PC-3 (cell line): ENCODE data around the gene IFNGR1. TPM values are rescaled to one million over a fixed set of nuclear protein-coding genes. Genes with fewer than 3 reads are reported as not detected.

Experiments
- ATAC-seq: fragments of 200-7000 bp; cut with Tn5 transposase; 2 replicates; pipeline ENCODE4 v1.9.1; 2020; ENCODE audit warnings: mild to moderate bottlenecking, moderate library complexity
- BruUV-seq: library from RNA; stranded (reverse); fragments of 400-500 nt; replicated peaks from 2 replicates; lab custom pipeline; 2021; lab: Mats Ljungman, UMichigan
- CTCF ChIA-PET: fragments of 300-600 bp; sonication (Branson Sonifier 250); formaldehyde crosslinking; loops from one replicate; lab custom pipeline; 2022; ENCODE audit warnings: antibody characterized with exemption; lab: Charles Lee
- POLR2A ChIA-PET: fragments of 300-600 bp; sonication (Branson Sonifier 250); formaldehyde crosslinking; loops from one replicate; lab custom pipeline; 2022; ENCODE audit warnings: antibody characterized with exemption; ENCODE audit not compliant: unreplicated experiment; lab: Charles Lee
- DNase-seq: peaks from one replicate; pipeline ENCODE4 v3.0.0-alpha.2; 2015
- H2AFZ ChIP-seq: fragments of 300-600 bp; sonication (generic); 2 replicates; pipeline ENCODE4 v1.6.0; 2016; ENCODE audit warnings: antibody characterized with exemption, low read length
- H3F3A ChIP-seq: fragments of 300-600 bp; sonication (generic); one replicate; pipeline ENCODE4 v1.6.0; 2017; ENCODE audit warnings: antibody characterized with exemption, low read length, control low read depth, mild to moderate bottlenecking; ENCODE audit not compliant: unreplicated experiment
- H3K27ac ChIP-seq: fragments of 300-600 bp; sonication (generic); 2 replicates; pipeline ENCODE4 v1.5.1; 2016; ENCODE audit warnings: mild to moderate bottlenecking, low read length
- H3K27me3 ChIP-seq: fragments of 300-600 bp; sonication (generic); 2 replicates; pipeline ENCODE4 v1.6.1; 2016; ENCODE audit warnings: low read length, mixed read lengths
- H3K36me3 ChIP-seq: fragments of 300-600 bp; sonication (generic); 2 replicates; pipeline ENCODE4 v1.6.1; 2016; ENCODE audit warnings: low read depth, mixed run types, low read length, mixed read lengths
- H3K4me1 ChIP-seq: fragments of 300-600 bp; sonication (generic); 2 replicates; pipeline ENCODE4 v1.5.1; 2016; ENCODE audit warnings: low read length; ENCODE audit not compliant: insufficient read depth
- H3K4me2 ChIP-seq: fragments of 300-600 bp; sonication (generic); 2 replicates; pipeline ENCODE4 v1.6.0; 2016; ENCODE audit warnings: low read length
- H3K4me3 ChIP-seq: fragments of 300-600 bp; sonication (generic); 2 replicates; pipeline ENCODE4 v1.5.1; 2016; ENCODE audit warnings: mild to moderate bottlenecking, low read length, mixed read lengths
- H3K79me2 ChIP-seq: fragments of 300-600 bp; sonication (generic); 2 replicates; pipeline ENCODE4 v1.6.1; 2017; ENCODE audit warnings: low read length, mixed read lengths
- H3K9ac ChIP-seq: fragments of 300-600 bp; sonication (generic); 2 replicates; pipeline ENCODE4 v1.6.0; 2016; ENCODE audit warnings: mild to moderate bottlenecking, low read length
- H3K9me2 ChIP-seq: fragments of 300-600 bp; sonication (generic); replicated peaks from 2 replicates; pipeline ENCODE4 v1.6.1; 2016; ENCODE audit warnings: mixed run types, low read length, mixed read lengths
- H3K9me3 ChIP-seq: fragments of 300-600 bp; sonication (generic); 2 replicates; pipeline ENCODE4 v1.6.1; 2016; ENCODE audit warnings: low read length, mixed read lengths
- H4K20me1 ChIP-seq: fragments of 300-600 bp; sonication (generic); 2 replicates; pipeline ENCODE4 v1.6.1; 2016; ENCODE audit warnings: low read length, mixed read lengths
- EZH2 ChIP-seq: fragments of 300-600 bp; sonication (generic); IDR thresholded peaks from one replicate; pipeline ENCODE4 v1.6.1; 2017; ENCODE audit warnings: antibody characterized with exemption, mild to moderate bottlenecking, low read length; ENCODE audit not compliant: unreplicated experiment
- EZH2phosphoT487 ChIP-seq: fragments of 300-600 bp; sonication (generic); IDR thresholded peaks from 2 replicates; pipeline ENCODE4 v1.6.1; 2018; ENCODE audit warnings: mild to moderate bottlenecking, antibody characterized with exemption, low read length, borderline replicate concordance
- intact Hi-C: fragments of 100-400 bp; cut with micrococcal nuclease; formaldehyde crosslinking; loops from 2 replicates; pipeline ENCODE4 v1.9.0; 2023
- total RNA-seq: library from RNA; depleted of rRNA; stranded (reverse); fragments of >200 nt; gene quantifications from 2 replicates; pipeline ENCODE4 v1.2.3, GENCODE V29; 2014
- TF ChIP-seq, protein P1 (sequence below): fragments of 300-600 bp; sonication (generic); conservative IDR thresholded peaks from 2 replicates; pipeline ENCODE4 v1.5.1; 2017; ENCODE audit warnings: antibody characterized with exemption, low read depth, mild to moderate bottlenecking, low read length

IFNGR1 gene
- total RNA-seq, 1 experiment from 2014 or later = 24.6 TPM

DNA sequence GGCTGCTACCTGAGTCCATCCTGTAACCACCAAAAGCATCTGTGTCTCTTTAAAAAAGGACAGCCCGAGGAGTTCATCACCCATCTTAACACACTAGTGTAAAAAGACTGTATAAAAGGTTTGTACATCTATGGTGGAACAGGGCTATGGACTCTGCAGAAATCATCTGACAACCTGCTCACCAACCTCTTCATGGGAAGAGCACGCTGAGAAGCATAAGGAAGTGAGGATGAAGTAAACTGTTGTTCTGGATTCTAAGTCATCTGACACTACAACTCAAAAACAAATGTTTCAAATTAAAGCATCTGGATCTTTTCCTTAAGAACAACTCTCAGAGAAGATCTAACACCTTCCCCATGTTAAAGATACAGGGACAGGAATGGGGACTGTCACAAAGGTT lies 5.4 kb downstream of the IFNGR1 start:
- peaks cover 20% of the 10 kb centered on the region for H3K4me1 ChIP-seq

DNA sequence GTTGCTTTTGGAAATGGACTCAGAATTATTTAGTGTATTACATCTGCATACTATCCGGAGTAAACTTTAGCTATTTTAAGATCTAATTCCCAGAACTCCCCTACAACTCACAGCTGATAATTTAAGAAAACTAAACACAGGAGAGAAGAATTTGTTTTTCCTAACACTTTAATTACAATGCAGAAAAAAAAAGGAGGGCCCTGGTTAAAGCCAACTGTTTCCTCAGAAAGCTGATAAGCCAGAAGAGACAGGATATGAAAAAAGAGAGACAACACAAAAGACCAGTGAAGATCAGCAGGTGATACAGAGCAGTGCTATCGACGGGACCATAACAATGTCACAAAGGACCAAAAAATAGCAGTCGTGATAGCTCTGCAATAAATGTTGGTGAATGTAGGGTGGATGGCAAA lies 5.8 kb downstream of the IFNGR1 start:
- peaks cover 4% of the 10 kb centered on the region for H3K36me3 ChIP-seq
- DNase-seq (no peak), ATAC-seq (no peak)
- no peak overlapping the region for H3K27ac ChIP-seq
- H3K4me1 ChIP-seq = peaks cover 20% of the 10 kb centered on the region
- intact Hi-C loops = no loop called here
- H3K9me2 ChIP-seq = no peaks in the 10 kb centered on the region
- no peak overlapping the region for H3K4me3 ChIP-seq
- no peaks in the 10 kb centered on the region for H3K27me3 ChIP-seq
- H3K4me2 ChIP-seq = no peak overlapping the region
- no peak overlapping the region for H2AFZ ChIP-seq
- ChIA-PET POLR2A (no interaction called here), CTCF (no interaction called here)
- no peaks in the 10 kb centered on the region; the same call in 1 of the 2 replicates for H4K20me1 ChIP-seq
- peaks cover 92% of the 10 kb centered on the region for H3K79me2 ChIP-seq
- no TSS peak for BruUV-seq
- H3F3A ChIP-seq = no peaks in the 10 kb centered on the region
- H3K9me3 ChIP-seq = no peaks in the 10 kb centered on the region
- TF ChIP-seq, protein P1, sequence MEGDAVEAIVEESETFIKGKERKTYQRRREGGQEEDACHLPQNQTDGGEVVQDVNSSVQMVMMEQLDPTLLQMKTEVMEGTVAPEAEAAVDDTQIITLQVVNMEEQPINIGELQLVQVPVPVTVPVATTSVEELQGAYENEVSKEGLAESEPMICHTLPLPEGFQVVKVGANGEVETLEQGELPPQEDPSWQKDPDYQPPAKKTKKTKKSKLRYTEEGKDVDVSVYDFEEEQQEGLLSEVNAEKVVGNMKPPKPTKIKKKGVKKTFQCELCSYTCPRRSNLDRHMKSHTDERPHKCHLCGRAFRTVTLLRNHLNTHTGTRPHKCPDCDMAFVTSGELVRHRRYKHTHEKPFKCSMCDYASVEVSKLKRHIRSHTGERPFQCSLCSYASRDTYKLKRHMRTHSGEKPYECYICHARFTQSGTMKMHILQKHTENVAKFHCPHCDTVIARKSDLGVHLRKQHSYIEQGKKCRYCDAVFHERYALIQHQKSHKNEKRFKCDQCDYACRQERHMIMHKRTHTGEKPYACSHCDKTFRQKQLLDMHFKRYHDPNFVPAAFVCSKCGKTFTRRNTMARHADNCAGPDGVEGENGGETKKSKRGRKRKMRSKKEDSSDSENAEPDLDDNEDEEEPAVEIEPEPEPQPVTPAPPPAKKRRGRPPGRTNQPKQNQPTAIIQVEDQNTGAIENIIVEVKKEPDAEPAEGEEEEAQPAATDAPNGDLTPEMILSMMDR = no peak
- TF ChIP-seq EZH2phosphoT487 = no peak
- TF ChIP-seq EZH2 = no peak
- no peak overlapping the region for H3K9ac ChIP-seq

More for the DNA sequence above, 5.4 kb downstream of the IFNGR1 start:
- H3K9me3 ChIP-seq = no peaks in the 10 kb centered on the region
- ChIA-PET POLR2A (no interaction called here), CTCF (no interaction called here)
- no peak overlapping the region for H2AFZ ChIP-seq
- intact Hi-C loops = no loop called here
- no peaks in the 10 kb centered on the region for H3K27me3 ChIP-seq
- no peaks in the 10 kb centered on the region; the same call in 1 of the 2 replicates for H4K20me1 ChIP-seq
- BruUV-seq = no TSS peak
- H3F3A ChIP-seq = no peaks in the 10 kb centered on the region
- peaks cover 4% of the 10 kb centered on the region for H3K36me3 ChIP-seq
- TF ChIP-seq, protein P1 = no peak
- TF ChIP-seq EZH2 (no peak), EZH2phosphoT487 (no peak)
- no peak overlapping the region for H3K4me2 ChIP-seq
- no peak overlapping the region for H3K9ac ChIP-seq
- H3K4me3 ChIP-seq = no peak overlapping the region
- DNase-seq = no peak
- H3K9me2 ChIP-seq = no peaks in the 10 kb centered on the region
- H3K27ac ChIP-seq = no peak overlapping the region
- peaks cover 97% of the 10 kb centered on the region for H3K79me2 ChIP-seq
- ATAC-seq = no peak

DNA sequence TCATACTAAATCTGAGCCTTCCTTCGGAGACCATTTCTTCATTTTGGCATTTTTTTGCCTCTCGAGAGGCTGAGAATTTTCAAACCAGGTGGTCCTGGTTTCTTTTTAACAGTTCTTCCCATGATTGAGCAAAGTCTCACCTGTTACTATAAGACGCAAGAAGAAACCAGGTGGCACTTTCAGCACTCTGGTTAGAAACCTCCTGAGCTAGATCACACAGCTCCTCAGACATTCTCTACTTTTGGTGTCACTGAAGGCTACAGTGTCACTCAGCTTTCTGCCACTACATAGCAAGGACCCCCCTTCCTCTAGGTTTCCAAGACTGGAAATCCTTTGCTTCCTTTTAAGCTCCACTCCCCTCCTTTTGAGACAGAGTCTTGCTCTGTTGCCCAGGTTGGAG lies 7.3 kb downstream of the IFNGR1 start:
- H3K79me2 ChIP-seq = peaks cover 78% of the 10 kb centered on the region
- ATAC-seq (no peak), DNase-seq (no peak)
- H3K36me3 ChIP-seq = peaks cover 4% of the 10 kb centered on the region
- BruUV-seq = no TSS peak
- H3K4me3 ChIP-seq = no peak overlapping the region
- H3K4me2 ChIP-seq = no peak overlapping the region
- no peaks in the 10 kb centered on the region for H3K9me2 ChIP-seq
- H3K4me1 ChIP-seq = peaks cover 9% of the 10 kb centered on the region
- no peak overlapping the region for H3K9ac ChIP-seq
- H2AFZ ChIP-seq = no peak overlapping the region
- H4K20me1 ChIP-seq = no peaks in the 10 kb centered on the region; the same call in 1 of the 2 replicates
- CTCF ChIA-PET = no interaction called here
- H3F3A ChIP-seq = no peaks in the 10 kb centered on the region
- H3K27ac ChIP-seq = no peak overlapping the region
- H3K9me3 ChIP-seq = no peaks in the 10 kb centered on the region
- POLR2A ChIA-PET = no interaction called here
- TF ChIP-seq EZH2 = no peak
- no peak for TF ChIP-seq EZH2phosphoT487
- TF ChIP-seq, protein P1 = no peak
- intact Hi-C loops = no loop called here
- H3K27me3 ChIP-seq = no peaks in the 10 kb centered on the region
